Large intestine (tissue), 3 donors: Measurements from ENCODE around the gene PCDHGB3. TPM values are rescaled to one million over a fixed set of nuclear protein-coding genes. Genes with fewer than 3 reads are reported as not detected.
"Not testable (repeated sequence)": the region's sequence is repeated elsewhere in the genome, so short reads cannot be mapped to it uniquely, and the experiment has no call there.

Experiments
- DNase-seq, 2 donors: peaks; one replicate each; pipeline versions ENCODE4 v3.0.0 to v3.0.0-alpha.2; 2013
- H3K27ac ChIP-seq: one replicate; pipeline ENCODE4 v1.5.1; 2013; ENCODE audit warnings: low read length
- H3K27me3 ChIP-seq: 2 replicates; pipeline ENCODE4 v1.6.1; 2013; ENCODE audit warnings: low read length; ENCODE audit not compliant: control insufficient read depth, insufficient read depth
- H3K36me3 ChIP-seq: 2 replicates; pipeline ENCODE4 v1.6.1; 2013; ENCODE audit warnings: low read length; ENCODE audit not compliant: control insufficient read depth, insufficient read depth
- H3K4me1 ChIP-seq: one replicate; pipeline ENCODE4 v1.6.1; 2013; ENCODE audit warnings: low read length; ENCODE audit not compliant: control insufficient read depth, insufficient read depth
- H3K4me3 ChIP-seq: one replicate; pipeline ENCODE4 v1.5.1; 2013; ENCODE audit warnings: low read length
- H3K9me3 ChIP-seq: one replicate; pipeline ENCODE4 v1.6.1; 2013; ENCODE audit warnings: mild to moderate bottlenecking, low read depth, low read length, moderate library complexity; ENCODE audit not compliant: control insufficient read depth
- WGBS: methylation state at CpG from one replicate; pipeline ENCODE4 v1.1.5; 2013; ENCODE audit warnings: low lambda C conversion rate; ENCODE audit not compliant: insufficient coverage; 5-methylcytosine and 5-hydroxymethylcytosine counted together
- polyA plus RNA-seq: library from polyadenylated mRNA; unstranded; fragments of 120-200 nt; gene quantifications from one replicate; pipeline ENCODE4 v1.2.1, GENCODE V29; 2013

Gene PCDHGB3
- polyA plus RNA-seq, 1 donor: 0.85 TPM

DNA sequence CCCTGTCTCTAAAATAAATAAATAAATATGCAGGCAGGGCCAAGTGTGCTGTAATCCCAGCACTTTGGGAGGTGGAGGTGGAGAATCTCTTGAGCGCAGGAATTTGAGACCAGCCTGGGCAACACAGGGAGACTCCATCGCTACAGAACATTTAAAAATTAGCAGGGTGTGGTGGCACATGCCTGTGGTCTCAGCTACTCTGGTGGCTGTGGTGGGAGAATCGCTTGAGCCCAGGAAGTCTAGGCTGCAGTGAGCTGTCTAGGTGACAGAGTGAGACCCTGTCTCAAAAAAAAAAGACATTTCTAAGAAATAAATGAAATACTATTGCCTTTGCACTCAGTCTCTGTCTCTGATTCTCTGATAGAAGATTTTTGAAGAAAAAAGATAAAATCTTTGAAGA lies 41.5 kb downstream of the PCDHGB3 start:
- no peak for DNase-seq
- H3K36me3 ChIP-seq: no peaks in the 10 kb centered on the region
- H3K27me3 ChIP-seq: peaks cover 66% of the 10 kb centered on the region
- no peak overlapping the region for H3K4me3 ChIP-seq
- H3K27ac ChIP-seq: no peak overlapping the region
- H3K4me1 ChIP-seq: no peaks in the 10 kb centered on the region
- H3K9me3 ChIP-seq: peaks cover 50% of the 10 kb centered on the region
- WGBS: 70% methylated on average over 2 of the region's 3 CpGs

DNA sequence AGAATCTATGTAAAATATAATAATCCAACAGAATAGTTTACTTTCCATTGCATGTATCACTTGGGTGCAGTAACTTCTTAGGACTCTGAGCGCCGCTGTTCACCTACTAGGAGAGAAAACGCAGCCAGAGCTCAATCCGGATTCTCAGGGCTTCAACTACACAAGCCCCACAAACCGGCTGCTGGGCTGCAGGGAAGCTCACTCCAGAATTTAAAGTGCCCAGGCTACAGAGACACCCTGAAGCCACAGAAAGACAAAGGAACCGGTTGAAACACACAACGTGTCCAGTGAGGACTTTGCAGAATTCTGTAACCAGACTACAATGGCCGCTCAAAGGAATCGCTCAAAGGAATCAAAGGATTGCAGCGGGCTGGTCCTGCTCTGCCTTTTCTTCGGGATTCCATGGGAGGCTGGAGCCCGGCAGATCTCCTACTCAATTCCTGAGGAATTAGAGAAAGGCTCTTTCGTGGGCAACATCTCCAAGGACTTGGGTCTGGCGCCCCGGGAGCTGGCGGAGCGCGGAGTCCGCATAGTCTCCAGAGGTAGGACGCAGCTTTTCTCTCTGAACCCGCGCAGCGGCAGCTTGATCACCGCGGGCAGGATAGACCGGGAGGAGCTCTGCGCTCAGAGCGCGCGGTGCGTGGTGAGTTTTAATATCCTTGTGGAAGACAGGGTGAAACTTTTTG lies 43.0 kb downstream of the PCDHGB3 start, which contains the start of gene PCDHGA10:
Gene PCDHGA10 (plus strand): TSS at position 134 of the 686 bp plus-strand sequence. CDS start 189 bp downstream, at position 323.
- H3K36me3 ChIP-seq: no peaks in the 10 kb centered on the region
- no peaks in the 10 kb centered on the region for H3K4me1 ChIP-seq
- peaks cover 52% of the 10 kb centered on the region for H3K9me3 ChIP-seq
- DNase-seq: peak in 1 of 2 donors; percentile 69
- no peak within 1 kb of the TSS for H3K27ac ChIP-seq
- H3K27me3 ChIP-seq: peaks cover 68% of the 10 kb centered on the region
- peak within 1 kb of the TSS; percentile 51 for H3K4me3 ChIP-seq
- WGBS: no CpG with 5 or more reads among the region's 31 CpGs

DNA sequence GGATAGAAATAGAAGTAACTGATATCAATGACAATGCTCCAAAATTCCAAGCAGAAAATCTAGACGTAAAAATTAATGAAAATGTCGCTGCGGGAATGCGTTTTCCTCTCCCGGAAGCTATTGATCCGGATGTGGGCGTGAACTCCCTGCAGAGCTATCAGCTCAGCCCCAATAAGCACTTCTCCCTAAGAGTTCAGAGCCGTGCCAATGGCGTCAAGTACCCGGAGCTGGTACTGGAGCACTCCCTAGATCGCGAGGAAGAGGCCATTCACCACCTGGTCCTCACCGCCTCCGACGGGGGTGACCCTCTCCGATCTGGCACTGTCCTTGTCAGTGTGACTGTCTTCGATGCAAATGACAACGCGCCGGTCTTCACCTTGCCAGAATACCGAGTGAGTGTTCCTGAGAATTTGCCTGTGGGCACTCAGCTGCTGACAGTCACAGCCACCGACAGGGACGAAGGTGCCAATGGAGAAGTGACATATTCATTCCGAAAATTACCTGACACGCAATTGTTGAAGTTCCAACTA lies 43.6 kb downstream of the PCDHGB3 start:
- Histone ChIP-seq H3K27me3 (peaks cover 69% of the 10 kb centered on the region), H3K36me3 (no peaks in the 10 kb centered on the region), H3K4me3 (peak overlapping the region; percentile 51), H3K27ac (no peak overlapping the region), H3K4me1 (no peaks in the 10 kb centered on the region), H3K9me3 (peaks cover 52% of the 10 kb centered on the region)
- DNase-seq: peak in 1 of 2 donors; percentile 22
- no CpG with 5 or more reads among the region's 25 CpGs for WGBS

DNA sequence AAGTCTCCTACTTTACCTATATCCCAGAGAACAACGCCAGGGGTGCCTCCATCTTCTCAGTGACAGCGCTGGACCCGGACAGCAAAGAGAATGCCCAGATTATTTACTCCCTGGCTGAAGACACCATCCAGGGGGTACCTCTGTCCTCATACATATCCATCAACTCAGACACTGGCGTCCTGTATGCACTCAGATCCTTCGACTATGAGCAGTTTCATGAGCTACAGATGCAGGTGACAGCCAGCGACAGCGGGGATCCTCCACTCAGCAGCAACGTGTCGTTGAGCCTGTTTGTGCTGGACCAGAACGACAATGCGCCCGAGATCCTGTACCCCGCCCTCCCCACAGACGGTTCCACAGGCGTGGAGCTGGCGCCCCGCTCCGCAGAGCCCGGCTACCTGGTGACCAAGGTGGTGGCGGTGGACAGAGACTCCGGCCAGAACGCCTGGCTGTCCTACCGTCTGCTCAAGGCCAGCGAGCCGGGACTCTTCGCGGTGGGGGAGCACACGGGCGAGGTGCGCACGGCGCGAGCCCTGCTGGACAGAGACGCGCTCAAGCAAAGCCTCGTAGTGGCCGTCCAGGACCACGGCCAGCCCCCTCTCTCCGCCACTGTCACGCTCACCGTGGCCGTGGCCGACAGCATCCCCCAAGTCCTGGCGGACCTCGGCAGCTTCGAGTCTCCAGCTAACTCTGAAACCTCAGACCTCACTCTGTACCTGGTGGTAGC lies 44.7 kb downstream of the PCDHGB3 start:
- WGBS: no CpG with 5 or more reads among the region's 46 CpGs
- H3K4me3 ChIP-seq, H3K27ac ChIP-seq, H3K36me3 ChIP-seq, H3K4me1 ChIP-seq, DNase-seq: not testable (repeated sequence)
- Histone ChIP-seq H3K27me3 (peaks cover 69% of the 10 kb centered on the region), H3K9me3 (peaks cover 51% of the 10 kb centered on the region)

DNA sequence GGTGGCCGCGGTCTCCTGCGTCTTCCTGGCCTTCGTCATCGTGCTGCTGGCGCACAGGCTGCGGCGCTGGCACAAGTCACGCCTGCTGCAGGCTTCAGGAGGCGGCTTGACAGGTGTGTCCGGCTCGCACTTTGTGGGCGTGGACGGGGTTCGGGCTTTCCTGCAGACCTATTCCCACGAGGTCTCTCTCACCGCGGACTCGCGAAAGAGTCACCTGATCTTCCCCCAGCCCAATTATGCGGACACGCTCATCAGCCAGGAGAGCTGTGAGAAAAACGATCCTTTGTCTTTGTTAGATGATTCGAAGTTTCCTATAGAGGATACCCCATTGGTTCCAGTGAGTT lies 45.2 kb downstream of the PCDHGB3 start:
- Histone ChIP-seq H3K9me3 (peaks cover 51% of the 10 kb centered on the region), H3K27me3 (peaks cover 67% of the 10 kb centered on the region)
- WGBS: 17% methylated on average over 1 of the region's 24 CpGs
- not testable (repeated sequence) for H3K4me1 ChIP-seq, DNase-seq, H3K27ac ChIP-seq, H3K4me3 ChIP-seq, H3K36me3 ChIP-seq

DNA sequence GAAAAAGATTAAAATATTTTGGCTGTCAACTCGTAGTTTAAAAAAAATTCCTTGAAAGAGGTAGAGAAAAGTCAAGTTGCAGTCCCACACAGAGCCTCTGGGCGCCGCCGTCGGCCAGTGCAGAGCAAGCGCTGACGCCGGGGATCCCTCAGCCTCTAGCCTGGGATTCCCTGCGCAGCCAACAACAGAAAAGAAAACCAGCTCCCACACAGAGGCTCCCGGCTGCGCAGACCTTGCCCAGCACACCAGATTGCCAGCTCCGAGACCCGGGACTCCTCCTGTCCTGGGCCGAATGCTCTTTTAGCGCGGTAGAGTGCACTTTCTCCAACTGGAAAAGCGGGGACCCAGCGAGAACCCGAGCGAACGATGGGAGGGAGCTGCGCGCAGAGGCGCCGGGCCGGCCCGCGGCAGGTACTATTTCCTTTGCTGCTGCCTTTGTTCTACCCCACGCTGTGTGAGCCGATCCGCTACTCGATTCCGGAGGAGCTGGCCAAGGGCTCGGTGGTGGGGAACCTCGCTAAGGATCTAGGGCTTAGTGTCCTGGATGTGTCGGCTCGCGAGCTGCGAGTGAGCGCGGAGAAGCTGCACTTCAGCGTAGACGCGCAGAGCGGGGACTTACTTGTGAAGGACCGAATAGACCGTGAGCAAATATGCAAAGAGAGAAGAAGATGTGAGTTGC lies 47.6 kb downstream of the PCDHGB3 start, which contains the start of gene PCDHGB7:
Gene PCDHGB7 (plus strand): TSS at position 184 of the 679 bp plus-strand sequence. CDS start 183 bp downstream, at position 367.
- no CpG with 5 or more reads among the region's 47 CpGs for WGBS
- H3K4me3 ChIP-seq: peak within 1 kb of the TSS; percentile 31
- peak; percentile 38 to 49 for DNase-seq
- H3K36me3 ChIP-seq, H3K27ac ChIP-seq, H3K4me1 ChIP-seq: not testable (repeated sequence)
- peaks cover 55% of the 10 kb centered on the region for H3K9me3 ChIP-seq
- H3K27me3 ChIP-seq: peaks cover 77% of the 10 kb centered on the region

DNA sequence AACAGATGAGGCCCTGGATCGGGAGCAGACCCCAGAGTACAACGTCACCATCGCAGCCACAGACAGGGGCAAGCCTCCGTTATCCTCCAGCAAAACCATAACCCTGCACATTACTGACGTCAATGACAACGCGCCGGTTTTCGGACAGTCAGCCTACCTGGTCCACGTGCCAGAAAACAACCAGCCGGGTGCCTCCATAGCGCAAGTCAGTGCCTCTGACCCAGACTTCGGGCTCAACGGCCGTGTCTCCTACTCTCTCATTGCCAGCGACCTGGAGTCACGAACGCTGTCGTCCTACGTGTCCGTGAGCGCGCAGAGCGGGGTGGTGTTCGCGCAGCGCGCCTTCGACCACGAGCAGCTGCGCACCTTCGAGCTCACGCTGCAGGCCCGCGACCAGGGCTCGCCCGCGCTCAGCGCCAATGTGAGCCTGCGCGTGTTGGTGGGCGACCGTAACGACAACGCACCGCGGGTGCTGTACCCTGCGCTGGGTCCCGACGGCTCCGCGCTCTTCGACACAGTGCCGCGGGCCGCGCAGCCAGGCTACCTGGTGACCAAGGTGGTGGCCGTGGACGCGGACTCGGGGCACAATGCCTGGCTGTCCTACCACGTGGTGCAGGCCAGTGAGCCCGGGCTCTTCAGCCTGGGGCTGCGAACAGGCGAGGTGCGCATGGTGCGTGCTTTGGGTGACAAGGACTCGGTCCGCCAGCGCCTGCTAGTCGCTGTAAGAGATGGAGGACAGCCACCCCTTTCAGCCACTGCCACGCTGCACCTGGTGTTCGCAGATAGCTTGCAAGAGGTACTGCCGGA lies 49.2 kb downstream of the PCDHGB3 start:
- DNase-seq: no peak
- Histone ChIP-seq H3K27ac (no peak overlapping the region), H3K4me3 (no peak overlapping the region), H3K27me3 (peaks cover 71% of the 10 kb centered on the region), H3K36me3 (no peaks in the 10 kb centered on the region), H3K9me3 (peaks cover 68% of the 10 kb centered on the region), H3K4me1 (no peaks in the 10 kb centered on the region)
- no CpG with 5 or more reads among the region's 74 CpGs for WGBS

DNA sequence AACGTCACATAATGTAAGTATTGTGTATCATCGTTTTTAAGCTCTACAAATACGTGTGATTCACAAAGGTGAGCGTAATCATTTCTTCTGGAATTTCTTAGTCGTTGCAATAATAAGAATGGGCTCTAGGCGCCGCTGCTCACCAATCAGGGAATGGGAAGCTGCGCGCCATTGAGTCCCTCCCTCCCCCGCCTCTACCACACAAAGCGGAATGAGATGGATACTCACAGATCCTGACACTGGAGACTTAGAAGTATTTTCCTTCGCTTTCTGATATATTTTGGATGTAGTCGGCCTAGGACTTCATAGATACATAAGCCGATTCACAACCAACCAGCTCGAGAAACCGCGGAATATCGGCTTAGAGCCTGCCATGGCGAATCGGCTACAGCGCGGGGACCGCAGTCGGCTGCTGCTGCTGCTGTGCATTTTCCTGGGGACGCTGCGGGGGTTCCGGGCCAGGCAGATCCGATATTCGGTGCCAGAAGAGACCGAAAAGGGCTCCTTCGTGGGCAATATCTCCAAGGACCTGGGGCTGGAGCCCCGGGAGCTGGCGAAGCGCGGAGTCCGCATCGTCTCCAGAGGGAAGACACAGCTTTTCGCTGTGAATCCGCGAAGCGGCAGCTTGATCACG lies 50.9 kb downstream of the PCDHGB3 start, which contains the start of gene PCDHGA11:
Gene PCDHGA11 (plus strand): TSS at position 197 of the 634 bp plus-strand sequence. CDS start 177 bp downstream, at position 374.
- peaks cover 59% of the 10 kb centered on the region for H3K27me3 ChIP-seq
- 0% methylated on average over 1 of the region's 42 CpGs for WGBS
- DNase-seq: peak in 1 of 2 donors; percentile 34
- no peak within 1 kb of the TSS for H3K27ac ChIP-seq
- peak within 1 kb of the TSS; percentile 11 for H3K4me3 ChIP-seq
- no peaks in the 10 kb centered on the region for H3K4me1 ChIP-seq
- H3K36me3 ChIP-seq: no peaks in the 10 kb centered on the region
- H3K9me3 ChIP-seq: peaks cover 65% of the 10 kb centered on the region

DNA sequence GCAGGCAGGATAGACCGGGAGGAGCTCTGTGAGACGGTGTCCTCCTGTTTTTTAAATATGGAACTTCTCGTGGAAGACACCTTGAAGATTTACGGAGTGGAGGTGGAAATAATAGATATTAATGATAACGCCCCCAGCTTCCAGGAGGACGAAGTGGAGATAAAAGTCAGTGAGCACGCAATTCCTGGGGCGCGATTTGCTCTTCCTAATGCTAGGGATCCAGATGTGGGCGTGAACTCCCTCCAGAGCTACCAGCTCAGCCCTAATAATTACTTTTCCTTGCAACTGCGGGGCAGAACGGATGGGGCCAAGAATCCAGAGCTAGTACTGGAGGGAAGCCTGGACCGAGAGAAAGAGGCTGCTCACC lies 51.4 kb downstream of the PCDHGB3 start:
- Histone ChIP-seq H3K4me3 (no peak overlapping the region), H3K27ac (no peak overlapping the region), H3K9me3 (peaks cover 65% of the 10 kb centered on the region), H3K36me3 (no peaks in the 10 kb centered on the region), H3K4me1 (no peaks in the 10 kb centered on the region), H3K27me3 (peaks cover 63% of the 10 kb centered on the region)
- WGBS: 10% methylated on average over 2 of the region's 13 CpGs
- no peak for DNase-seq
